ENCODE measurements around the gene PKIB. TPM values are rescaled to one million over a fixed set of nuclear protein-coding genes. Genes with fewer than 3 reads are reported as not detected.

Gene PKIB
- total RNA-seq, 1 donor from 2014 or later = not detected

GRCh38 chr6:122654012-122654411 lies 43.8 kb downstream of the PKIB start:
- intact Hi-C loops (cut with DNase I) = no loop called here
- ATAC-seq = no peak
- DNase-seq (ENCODE audit: missing footprints) = no peak

- intact Hi-C loops (cut with DNase I) = no loop called here
- DNase-seq (ENCODE audit: missing footprints) = no peak
- ATAC-seq = no peak
Measured at GRCh38 chr6:122657601-122658000, 47.4 kb downstream of the PKIB start.

- DNase-seq (ENCODE audit: missing footprints) (no peak), ATAC-seq (no peak)
- intact Hi-C loops (cut with DNase I) = no loop called here
Measured at GRCh38 chr6:122660296-122660695, 50.1 kb downstream of the PKIB start.

GRCh38 chr6:122663981-122664380 lies 53.8 kb downstream of the PKIB start:
- DNase-seq (ENCODE audit: missing footprints) (no peak), ATAC-seq (no peak)
- intact Hi-C loops (cut with DNase I) = no loop called here

GRCh38 chr6:122665929-122666328 lies 55.7 kb downstream of the PKIB start:
- intact Hi-C loops (cut with DNase I) = no loop called here
- no peak for DNase-seq (ENCODE audit: missing footprints)
- ATAC-seq = no peak

GRCh38 chr6:122666418-122666817 lies 56.2 kb downstream of the PKIB start:
- intact Hi-C loops (cut with DNase I) = no loop called here
- no peak for ATAC-seq
- no peak for DNase-seq (ENCODE audit: missing footprints)

GRCh38 chr6:122669418-122669817 lies 59.2 kb downstream of the PKIB start:
- no peak for ATAC-seq
- intact Hi-C loops (cut with DNase I) = no loop called here
- no peak for DNase-seq (ENCODE audit: missing footprints)

GRCh38 chr6:122669868-122670267 lies 59.7 kb downstream of the PKIB start:
- ATAC-seq (no peak), DNase-seq (ENCODE audit: missing footprints) (no peak)
- intact Hi-C loops (cut with DNase I) = no loop called here

- intact Hi-C loops (cut with DNase I) = no loop called here
- ATAC-seq (no peak), DNase-seq (ENCODE audit: missing footprints) (no peak)
Measured at GRCh38 chr6:122671251-122671650, 61.0 kb downstream of the PKIB start.

- no peak for ATAC-seq
- intact Hi-C loops (cut with DNase I) = no loop called here
Measured at GRCh38 chr6:122673343-122673961, 63.2 kb downstream of the PKIB start.

GRCh38 chr6:122676146-122676545 lies 65.9 kb downstream of the PKIB start:
- intact Hi-C loops (cut with DNase I) = no loop called here
- DNase-seq (ENCODE audit: missing footprints) (no peak), ATAC-seq (no peak)

More at GRCh38 chr6:122673343-122673961, 63.2 kb downstream of the PKIB start:
- no peak for DNase-seq (ENCODE audit: missing footprints)

GRCh38 chr6:122676688-122677087 lies 66.5 kb downstream of the PKIB start:
- DNase-seq (ENCODE audit: missing footprints) = no peak
- no peak for ATAC-seq
- intact Hi-C loops (cut with DNase I) = no loop called here

GRCh38 chr6:122677406-122677805 lies 67.2 kb downstream of the PKIB start:
- intact Hi-C loops (cut with DNase I) = no loop called here
- ATAC-seq (no peak), DNase-seq (ENCODE audit: missing footprints) (no peak)

GRCh38 chr6:122678841-122679240 lies 68.6 kb downstream of the PKIB start:
- ATAC-seq = no peak
- intact Hi-C loops (cut with DNase I) = no loop called here
- DNase-seq (ENCODE audit: missing footprints) = no peak

GRCh38 chr6:122681705-122682104 lies 71.5 kb downstream of the PKIB start:
- ATAC-seq = no peak
- DNase-seq (ENCODE audit: missing footprints) = no peak

GRCh38 chr6:122683989-122684651 lies 73.9 kb downstream of the PKIB start:
- ATAC-seq (no peak), DNase-seq (ENCODE audit: missing footprints) (no peak)
- intact Hi-C loops (cut with DNase I) = no loop called here

More at GRCh38 chr6:122681705-122682104, 71.5 kb downstream of the PKIB start:
- intact Hi-C loops (cut with DNase I) = no loop called here

- DNase-seq (ENCODE audit: missing footprints) (no peak), ATAC-seq (no peak)
- intact Hi-C loops (cut with DNase I) = no loop called here
Measured at GRCh38 chr6:122692175-122692598, 82.0 kb downstream of the PKIB start.

- ATAC-seq = no peak
- intact Hi-C loops (cut with DNase I) = no loop called here
Measured at GRCh38 chr6:122692807-122693580, 82.8 kb downstream of the PKIB start.

GRCh38 chr6:122694075-122694474 lies 83.9 kb downstream of the PKIB start:
- DNase-seq (ENCODE audit: missing footprints) (no peak), ATAC-seq (no peak)
- intact Hi-C loops (cut with DNase I) = no loop called here

More at GRCh38 chr6:122692807-122693580, 82.8 kb downstream of the PKIB start:
- DNase-seq (ENCODE audit: missing footprints) = no peak

- no peak for DNase-seq (ENCODE audit: missing footprints)
- intact Hi-C loops (cut with DNase I) = no loop called here
- no peak for ATAC-seq
Measured at GRCh38 chr6:122694602-122695001, 84.4 kb downstream of the PKIB start.
